IPS DF 6.9 (cell line): ENCODE results near the gene DTNB.

Experiments
- DNase-seq: peaks from one replicate; pipeline ENCODE4 v3.0.0-alpha.2; 2013; ENCODE audit warnings: low read depth, low spot score
- H3K27ac ChIP-seq: one replicate; pipeline ENCODE4 v1.5.1; 2013; ENCODE audit warnings: low read length, control low read depth
- H3K27me3 ChIP-seq: 2 replicates; pipeline ENCODE4 v1.6.1; 2013; ENCODE audit warnings: mild to moderate bottlenecking, low read length; ENCODE audit not compliant: control insufficient read depth, insufficient read depth
- H3K36me3 ChIP-seq: 2 replicates; pipeline ENCODE4 v1.6.1; 2013; ENCODE audit warnings: low read length; ENCODE audit not compliant: control insufficient read depth, insufficient read depth
- H3K4me1 ChIP-seq: 2 replicates; pipeline ENCODE4 v1.6.1; 2013; ENCODE audit warnings: low read length; ENCODE audit not compliant: control insufficient read depth, insufficient read depth
- H3K4me3 ChIP-seq: 2 replicates; pipeline ENCODE4 v1.5.1; 2013; ENCODE audit warnings: mild to moderate bottlenecking, low read length
- H3K9me3 ChIP-seq: 2 replicates; pipeline ENCODE4 v1.6.1; 2013; ENCODE audit warnings: low read length, inconsistent platforms; ENCODE audit not compliant: control insufficient read depth, insufficient read depth
- WGBS: extraction: QIAGEN DNeasy Blood & Tissue Kit; methylation state at CpG from one replicate; pipeline ENCODE4 v1.1.7; 2013; ENCODE audit warnings: mixed read lengths, missing lambda C conversion rate; ENCODE audit not compliant: insufficient read length, insufficient coverage; 5-methylcytosine and 5-hydroxymethylcytosine counted together

DTNB gene

DNA sequence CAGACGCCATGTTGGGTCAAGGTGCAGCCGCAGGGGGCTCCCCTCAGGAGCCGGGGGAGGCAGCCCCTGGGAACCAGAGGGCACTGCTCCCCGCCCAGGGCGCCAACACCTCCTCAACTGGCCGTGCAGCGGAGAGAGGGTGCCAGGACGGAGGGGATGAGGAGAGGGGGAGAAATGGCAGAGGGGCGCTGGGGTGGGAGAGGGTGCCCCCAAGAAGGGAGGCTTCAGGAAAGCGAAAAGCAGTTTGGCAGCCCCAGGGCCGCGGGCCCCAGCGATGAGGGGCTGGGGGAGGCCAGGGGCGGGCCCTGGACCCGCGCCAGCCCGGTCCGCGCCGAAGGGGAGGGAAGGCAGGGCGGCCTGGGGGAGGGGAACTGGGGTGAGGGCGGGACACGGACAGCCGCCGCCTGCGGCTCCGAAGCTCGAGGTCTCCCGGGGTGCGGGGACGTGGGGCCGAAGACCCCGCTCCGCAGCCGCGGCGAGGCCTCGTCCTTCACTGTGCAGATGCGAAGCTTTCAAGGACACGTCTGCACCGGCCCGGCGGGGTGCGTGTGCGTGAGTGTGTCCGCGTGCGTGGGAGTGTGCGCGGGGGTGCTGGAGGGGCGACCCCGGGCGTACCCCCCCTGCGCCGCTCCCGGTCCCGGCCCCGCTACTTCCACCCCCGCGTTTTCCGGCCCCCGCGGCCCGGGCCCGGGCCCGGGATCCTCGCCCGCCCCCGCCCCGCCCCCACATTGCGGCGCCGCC lies 333.0 kb downstream of the DTNB start:
- WGBS = no CpG with 5 or more reads among the region's 73 CpGs

DNA sequence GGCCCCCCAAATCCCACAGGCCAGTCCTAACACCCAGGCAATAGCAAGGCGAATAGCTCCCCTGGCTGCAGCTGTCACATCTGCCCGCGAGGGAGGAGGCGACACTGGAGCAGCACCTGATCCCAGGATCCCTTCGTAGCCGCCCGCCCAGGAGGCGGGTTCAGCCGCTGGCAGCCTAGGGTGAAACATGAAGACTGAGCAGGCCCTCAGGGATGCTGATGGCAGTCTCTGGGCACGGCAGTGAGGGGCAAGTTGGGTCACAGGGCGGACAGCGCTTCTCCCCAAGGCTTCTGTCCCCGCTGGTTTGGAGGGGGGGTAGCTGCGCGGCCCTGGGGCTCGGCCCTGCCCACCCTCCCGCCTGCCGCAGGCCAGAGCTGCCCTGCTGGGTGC lies 333.6 kb downstream of the DTNB start:
- Histone ChIP-seq H3K27ac (no peak overlapping the region), H3K36me3 (no peaks in the 10 kb centered on the region), H3K27me3 (peaks cover 4% of the 10 kb centered on the region; the same call in 1 of the 2 replicates), H3K4me1 (peaks cover 11% of the 10 kb centered on the region), H3K9me3 (no peaks in the 10 kb centered on the region), H3K4me3 (peak overlapping the region; percentile 46; the same call in 1 of the 2 replicates)
- DNase-seq = no peak
- WGBS = no CpG with 5 or more reads among the region's 18 CpGs

More for the DNA sequence above, 333.0 kb downstream of the DTNB start:
- no peak for DNase-seq
- Histone ChIP-seq H3K9me3 (no peaks in the 10 kb centered on the region), H3K4me1 (peaks cover 11% of the 10 kb centered on the region), H3K27ac (no peak overlapping the region), H3K36me3 (no peaks in the 10 kb centered on the region), H3K27me3 (peaks cover 4% of the 10 kb centered on the region; the same call in 1 of the 2 replicates), H3K4me3 (peak overlapping the region; percentile 46; the same call in 1 of the 2 replicates)

- no CpG with 5 or more reads among the region's 8 CpGs for WGBS
- no peaks in the 10 kb centered on the region for H3K9me3 ChIP-seq
- no peak overlapping the region for H3K4me3 ChIP-seq
- H3K27me3 ChIP-seq = peaks cover 4% of the 10 kb centered on the region; the same call in 1 of the 2 replicates
- H3K4me1 ChIP-seq = peaks cover 11% of the 10 kb centered on the region
- H3K27ac ChIP-seq = no peak overlapping the region
- H3K36me3 ChIP-seq = no peaks in the 10 kb centered on the region
- DNase-seq = no peak
These were observed 334.1 kb downstream of the DTNB start for GRCh38 chr2:25339211-25339674.

DNA sequence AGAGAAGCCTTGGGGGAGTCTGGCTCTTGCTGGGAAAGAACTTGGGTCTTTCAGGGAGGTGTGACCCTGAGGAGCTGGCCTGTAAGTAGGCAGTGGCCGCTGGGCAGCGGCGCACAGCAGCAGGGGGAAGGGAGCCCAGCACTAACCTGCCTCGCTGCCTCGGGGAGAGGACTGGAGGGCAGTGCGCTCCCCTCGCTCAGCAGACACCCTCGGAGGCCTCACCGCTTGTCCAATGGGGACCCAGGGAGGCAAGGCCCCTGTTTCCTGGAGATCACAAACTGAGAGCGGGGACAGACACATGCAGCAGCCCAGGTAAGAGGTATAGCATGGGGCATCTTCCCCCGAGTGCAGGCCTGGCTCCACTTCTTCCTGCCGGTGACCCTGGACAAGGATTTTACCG lies 335.0 kb downstream of the DTNB start:
- no peaks in the 10 kb centered on the region for H3K36me3 ChIP-seq
- H3K4me1 ChIP-seq = peaks cover 14% of the 10 kb centered on the region
- no CpG with 5 or more reads among the region's 13 CpGs for WGBS
- no peak overlapping the region for H3K4me3 ChIP-seq
- no peaks in the 10 kb centered on the region; the same call in 1 of the 2 replicates for H3K27me3 ChIP-seq
- H3K27ac ChIP-seq = no peak overlapping the region
- no peak for DNase-seq
- H3K9me3 ChIP-seq = no peaks in the 10 kb centered on the region

- Histone ChIP-seq H3K4me1 (peaks cover 14% of the 10 kb centered on the region), H3K27ac (no peak overlapping the region), H3K4me3 (no peak overlapping the region), H3K27me3 (no peaks in the 10 kb centered on the region), H3K9me3 (no peaks in the 10 kb centered on the region), H3K36me3 (no peaks in the 10 kb centered on the region)
- WGBS = no CpG with 5 or more reads among the region's 7 CpGs
- no peak for DNase-seq
These were observed 335.5 kb downstream of the DTNB start for GRCh38 chr2:25337891-25338290.

DNA sequence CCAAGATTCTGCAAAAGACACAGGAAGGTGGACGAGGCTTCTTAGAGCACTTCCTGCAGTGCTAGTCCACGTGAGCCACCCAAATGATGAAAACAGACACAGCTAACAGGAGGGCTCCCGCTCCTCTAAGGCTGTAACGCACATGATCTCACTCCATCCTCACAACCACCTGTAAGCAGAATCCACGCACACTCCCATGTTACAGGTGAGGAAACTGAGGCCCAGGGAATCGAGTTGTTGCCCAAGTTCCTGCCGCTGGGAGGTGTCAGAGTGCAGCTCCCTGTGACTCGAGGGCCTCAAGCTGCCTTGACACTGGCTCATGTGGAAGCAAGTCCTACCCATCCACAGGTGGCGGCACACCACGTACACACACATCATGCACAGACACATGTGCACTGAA lies 336.1 kb downstream of the DTNB start:
- no peak overlapping the region for H3K4me3 ChIP-seq
- H3K36me3 ChIP-seq = no peaks in the 10 kb centered on the region
- no peaks in the 10 kb centered on the region for H3K27me3 ChIP-seq
- DNase-seq = no peak
- H3K9me3 ChIP-seq = no peaks in the 10 kb centered on the region
- no CpG with 5 or more reads among the region's 10 CpGs for WGBS
- H3K4me1 ChIP-seq = peaks cover 14% of the 10 kb centered on the region
- no peak overlapping the region for H3K27ac ChIP-seq

DNA sequence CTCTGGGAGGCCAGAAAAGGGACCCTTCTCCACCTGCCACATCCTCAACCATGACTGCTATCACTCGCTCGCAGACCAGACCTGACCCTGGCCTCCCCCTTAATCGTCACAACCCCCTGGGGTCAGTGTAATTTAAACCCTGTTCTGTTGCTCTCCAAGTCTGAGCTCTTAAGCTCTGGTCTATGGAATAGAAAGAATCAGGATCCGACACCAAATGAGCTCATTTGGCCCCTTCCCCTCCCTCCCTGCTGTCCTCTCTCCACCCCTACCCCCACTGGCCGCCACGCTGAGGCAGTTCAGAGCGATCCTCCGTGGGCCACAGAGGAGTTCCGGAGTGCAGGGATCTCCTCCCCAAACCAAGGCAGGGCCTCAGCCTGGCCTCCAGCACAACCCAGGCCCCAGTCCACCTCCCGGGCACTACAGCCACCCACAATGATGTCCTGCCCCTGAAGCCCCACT lies 337.0 kb downstream of the DTNB start:
- Histone ChIP-seq H3K4me3 (no peak overlapping the region), H3K9me3 (no peaks in the 10 kb centered on the region), H3K27ac (no peak overlapping the region), H3K4me1 (peaks cover 14% of the 10 kb centered on the region), H3K36me3 (no peaks in the 10 kb centered on the region), H3K27me3 (no peaks in the 10 kb centered on the region)
- WGBS = no CpG with 5 or more reads among the region's 10 CpGs
- DNase-seq = no peak

DNA sequence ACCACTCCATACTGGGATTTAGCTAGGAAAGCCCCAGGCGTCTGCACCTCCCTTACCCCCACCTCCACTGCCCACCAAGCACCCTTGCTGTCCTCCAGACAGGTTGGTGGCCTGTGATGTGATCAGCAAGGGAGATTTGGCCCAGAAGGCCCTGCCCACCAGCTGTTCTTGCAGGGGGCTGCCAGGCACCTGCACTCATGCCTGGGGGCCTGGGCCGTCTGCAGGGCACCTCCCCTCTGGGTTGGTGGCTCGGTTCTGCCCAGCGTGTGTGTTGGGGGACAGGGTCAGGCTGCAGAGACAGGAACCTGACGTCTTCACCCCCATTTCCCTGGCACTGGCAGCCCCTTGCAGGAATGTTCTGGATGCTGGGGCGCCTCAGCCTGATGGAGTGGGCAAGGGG lies 337.4 kb downstream of the DTNB start:
- H3K4me3 ChIP-seq = no peak overlapping the region
- no peaks in the 10 kb centered on the region for H3K9me3 ChIP-seq
- no peaks in the 10 kb centered on the region for H3K27me3 ChIP-seq
- DNase-seq = no peak
- no peak overlapping the region for H3K27ac ChIP-seq
- H3K36me3 ChIP-seq = no peaks in the 10 kb centered on the region
- no CpG with 5 or more reads among the region's 6 CpGs for WGBS
- H3K4me1 ChIP-seq = peaks cover 14% of the 10 kb centered on the region

DNA sequence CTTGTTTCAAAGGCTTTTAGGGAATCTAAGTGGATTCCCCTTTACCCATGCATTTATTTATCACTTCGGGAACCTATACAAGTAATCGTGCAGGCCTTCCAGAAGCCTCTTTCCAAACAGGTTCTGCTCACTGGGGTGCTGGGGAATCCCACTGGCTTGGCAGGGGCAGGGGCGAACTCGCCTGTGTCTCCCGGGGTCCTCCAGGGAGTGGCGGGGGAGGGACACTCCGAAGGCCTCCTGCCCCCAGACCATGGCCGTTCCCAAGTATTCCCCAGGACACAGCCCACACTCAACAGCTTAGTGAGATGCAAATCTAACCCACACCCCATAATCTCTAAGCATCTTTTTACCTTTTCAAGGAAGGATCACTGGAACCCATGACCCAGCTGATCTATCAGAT lies 338.2 kb downstream of the DTNB start:
- Histone ChIP-seq H3K4me3 (no peak overlapping the region), H3K27ac (no peak overlapping the region), H3K36me3 (no peaks in the 10 kb centered on the region), H3K4me1 (peaks cover 14% of the 10 kb centered on the region), H3K27me3 (no peaks in the 10 kb centered on the region), H3K9me3 (no peaks in the 10 kb centered on the region)
- no peak for DNase-seq
- no CpG with 5 or more reads among the region's 8 CpGs for WGBS

DNA sequence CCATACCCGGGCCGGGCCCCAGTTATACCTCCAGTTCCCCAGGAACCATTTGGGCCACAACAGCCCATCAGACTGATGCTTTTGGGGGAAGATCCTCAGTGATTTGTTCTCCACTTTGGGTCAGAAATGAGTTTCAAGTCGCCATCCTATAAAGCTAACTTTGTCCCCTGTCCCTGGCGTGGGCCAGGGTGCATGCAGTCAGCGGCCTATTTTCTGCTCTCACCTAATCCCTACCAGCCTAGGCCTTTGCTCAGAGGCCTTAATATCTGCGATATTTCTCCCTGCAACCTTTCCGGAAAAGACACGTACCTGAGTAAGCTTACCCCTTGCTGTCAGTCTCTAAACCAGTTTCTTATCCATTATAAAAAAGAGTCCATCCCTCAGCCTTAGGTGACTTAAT lies 338.9 kb downstream of the DTNB start:
- Histone ChIP-seq H3K27me3 (no peaks in the 10 kb centered on the region), H3K4me1 (peaks cover 14% of the 10 kb centered on the region)
- no CpG with 5 or more reads among the region's 8 CpGs for WGBS

GRCh38 chr2:25333981-25334380 lies 339.4 kb downstream of the DTNB start:
- H3K4me3 ChIP-seq = no peak overlapping the region
- no CpG with 5 or more reads among the region's 4 CpGs for WGBS
- H3K27me3 ChIP-seq = no peaks in the 10 kb centered on the region
- peaks cover 14% of the 10 kb centered on the region for H3K4me1 ChIP-seq
- H3K36me3 ChIP-seq = no peaks in the 10 kb centered on the region
- H3K27ac ChIP-seq = no peak overlapping the region
- no peaks in the 10 kb centered on the region for H3K9me3 ChIP-seq
- DNase-seq = no peak

More for the DNA sequence above, 338.9 kb downstream of the DTNB start:
- no peaks in the 10 kb centered on the region for H3K36me3 ChIP-seq
- no peaks in the 10 kb centered on the region for H3K9me3 ChIP-seq
- no peak overlapping the region for H3K27ac ChIP-seq
- H3K4me3 ChIP-seq = no peak overlapping the region
- DNase-seq = no peak
